Panc1 (cell line): ENCODE results near the gene CLDN5. TPM values are rescaled to one million over a fixed set of nuclear protein-coding genes. Genes with fewer than 3 reads are reported as not detected.

ENCODE experiments used
- ATAC-seq: fragments of 200-7000 bp; cut with Tn5 transposase; 2 replicates; pipeline ENCODE4 v1.9.1; 2020; ENCODE audit warnings: mild to moderate bottlenecking, moderate library complexity
- BruUV-seq: library from RNA; stranded (reverse); fragments of 400-500 nt; replicated peaks from 2 replicates; lab custom pipeline; 2021; lab: Mats Ljungman, UMichigan
- CTCF ChIA-PET: fragments of 300-600 bp; sonication (Branson Sonifier 250); formaldehyde crosslinking; loops from one replicate; lab custom pipeline; 2022; ENCODE audit warnings: antibody characterized with exemption; lab: Charles Lee
- POLR2A ChIA-PET: fragments of 300-600 bp; sonication (Branson Sonifier 250); formaldehyde crosslinking; loops from one replicate; lab custom pipeline; 2022; ENCODE audit warnings: antibody characterized with exemption; lab: Charles Lee
- DNase-seq: peaks from one replicate; pipeline ENCODE4 v3.0.0-alpha.2; 2010; ENCODE audit warnings: low read depth, low spot score
- H3K27ac ChIP-seq: 2 replicates; pipeline ENCODE4 v1.5.1; 2011; ENCODE audit warnings: mild to moderate bottlenecking, low read length, inconsistent platforms
- H3K27me3 ChIP-seq: fragments of 200-500 bp; sonication (Bioruptor generic); 2 replicates; pipeline ENCODE4 v1.6.0; 2014; ENCODE audit warnings: low read length, inconsistent platforms; ENCODE audit not compliant: control insufficient read depth, insufficient read depth
- H3K36me3 ChIP-seq: fragments of 200-500 bp; sonication (Bioruptor generic); 2 replicates; pipeline ENCODE4 v1.5.1; 2014; ENCODE audit warnings: inconsistent platforms, mild to moderate bottlenecking, low read length, moderate library complexity; ENCODE audit not compliant: control insufficient read depth, insufficient read depth
- H3K4me1 ChIP-seq: 2 replicates; pipeline ENCODE4 v1.5.1; 2011; ENCODE audit warnings: inconsistent platforms, mild to moderate bottlenecking, low read length, moderate library complexity; ENCODE audit not compliant: control insufficient read depth, insufficient read depth
- H3K4me3 ChIP-seq, 2 experiments: 2 replicates each; pipeline ENCODE4 v1.5.1; 2011 to 2012; ENCODE audit warnings: low read depth in 2 of 2, low read length in 2 of 2, mild to moderate bottlenecking in 2 of 2, inconsistent platforms in 1 of 2, moderate library complexity in 1 of 2
- H3K9me3 ChIP-seq: fragments of 200-500 bp; sonication (Bioruptor generic); 2 replicates; pipeline ENCODE4 v1.5.1; 2014; ENCODE audit warnings: low read depth, mild to moderate bottlenecking, inconsistent platforms, low read length, moderate library complexity; ENCODE audit not compliant: control insufficient read depth, insufficient read depth
- CTCF ChIP-seq: fragments of 450-650 bp; IDR thresholded peaks from 2 replicates; pipeline ENCODE4 v1.5.1; 2017; ENCODE audit warnings: mild to moderate bottlenecking
- POLR2AphosphoS5 ChIP-seq: IDR thresholded peaks from 2 replicates; pipeline ENCODE4 v1.6.1; 2012; ENCODE audit warnings: mild to moderate bottlenecking, low read depth, low read length, moderate library complexity
- REST ChIP-seq, 2 experiments: IDR thresholded peaks; 2 replicates each; pipeline ENCODE4 v1.6.1; 2011 to 2012; ENCODE audit warnings: low read depth in 2 of 2, control low read depth in 1 of 2, low read length in 1 of 2, mild to moderate bottlenecking in 1 of 2, moderate library complexity in 1 of 2; ENCODE audit not compliant: insufficient read depth in 1 of 2
- SIN3A ChIP-seq: IDR thresholded peaks from 2 replicates; pipeline ENCODE4 v1.6.1; 2012; ENCODE audit warnings: low read depth, mild to moderate bottlenecking, low read length, moderate library complexity, borderline replicate concordance; ENCODE audit not compliant: insufficient read depth
- TCF7L2 ChIP-seq: IDR thresholded peaks from 2 replicates; pipeline ENCODE4 v1.6.1; 2011; ENCODE audit warnings: mild to moderate bottlenecking, low read depth, low read length, inconsistent platforms
- in situ Hi-C: cut with HindIII; loops from 2 replicates; pipeline ENCODE4 v1.10.0; 2016; ENCODE audit warnings: low sequenced_read_pairs, low pct_unique_long_range_greater_than_20kb
- intact Hi-C: fragments of 100-400 bp; cut with micrococcal nuclease; formaldehyde crosslinking; loops from one replicate; pipeline ENCODE4 v1.10.0; 2022; ENCODE audit not compliant: unreplicated experiment
- total RNA-seq: library from RNA; stranded (reverse); gene quantifications from one replicate; pipeline ENCODE4 v1.2.1, GENCODE V29; 2021; ENCODE audit not compliant: unreplicated experiment

CLDN5 gene
- total RNA-seq, 1 experiment from 2014 or later: 0.18 TPM

DNA sequence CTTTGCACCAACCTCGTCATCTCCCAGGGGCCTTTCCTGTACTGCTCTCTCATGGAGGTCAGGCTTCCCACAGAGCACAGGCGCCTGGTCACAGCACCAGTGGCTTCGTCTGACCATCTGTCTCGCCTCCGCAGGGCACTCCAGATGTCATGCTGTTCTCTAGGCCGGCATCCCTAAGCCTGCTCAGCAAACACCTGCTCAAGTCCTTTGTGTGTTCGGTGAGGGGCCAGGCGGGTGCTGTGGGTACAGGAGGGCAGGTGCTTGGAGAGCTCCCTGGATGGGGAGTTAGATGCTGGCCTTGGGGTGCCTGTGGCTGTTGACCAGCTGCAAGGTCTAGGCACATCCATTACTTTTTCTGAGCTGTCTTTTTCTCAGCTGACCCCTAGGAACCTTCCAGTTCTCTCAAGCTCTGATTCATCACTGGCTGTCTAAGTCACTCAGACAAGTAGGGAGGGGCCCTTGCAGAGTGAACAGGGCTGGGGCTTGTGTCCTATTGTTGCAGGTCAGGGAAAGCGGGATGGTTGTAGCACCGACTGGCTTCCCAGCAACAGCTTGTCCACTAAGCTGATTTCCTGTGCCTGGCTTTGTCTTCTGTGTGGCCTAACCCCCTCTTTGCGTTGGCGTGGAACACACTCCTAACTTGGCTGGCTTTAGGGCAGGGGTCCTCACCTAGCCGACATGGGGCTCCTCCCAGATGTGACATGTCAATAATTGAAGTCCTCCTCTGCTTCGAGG, 9.2 kb downstream of the CLDN5 start:
- DNase-seq (no peak), ATAC-seq (no peak)
- Histone ChIP-seq H3K9me3 (no peaks in the 10 kb centered on the region), H3K27me3 (no peaks in the 10 kb centered on the region), H3K4me3 (no peak overlapping the region), H3K36me3 (no peaks in the 10 kb centered on the region), H3K27ac (no peak overlapping the region), H3K4me1 (no peaks in the 10 kb centered on the region)
- ChIA-PET CTCF (no interaction called here), POLR2A (no interaction called here)
- BruUV-seq: no TSS peak
- in situ Hi-C loops (no loop called here), intact Hi-C loops (no loop called here)
- no peak for TF ChIP-seq SIN3A
- no peak for TF ChIP-seq REST (IDR thresholded peaks at IDR 0.05; ENCODE audit: insufficient read depth in 1 of 2, low read depth in 2 of 2, low read length in 1 of 2)
- no peak for TF ChIP-seq POLR2AphosphoS5

DNA sequence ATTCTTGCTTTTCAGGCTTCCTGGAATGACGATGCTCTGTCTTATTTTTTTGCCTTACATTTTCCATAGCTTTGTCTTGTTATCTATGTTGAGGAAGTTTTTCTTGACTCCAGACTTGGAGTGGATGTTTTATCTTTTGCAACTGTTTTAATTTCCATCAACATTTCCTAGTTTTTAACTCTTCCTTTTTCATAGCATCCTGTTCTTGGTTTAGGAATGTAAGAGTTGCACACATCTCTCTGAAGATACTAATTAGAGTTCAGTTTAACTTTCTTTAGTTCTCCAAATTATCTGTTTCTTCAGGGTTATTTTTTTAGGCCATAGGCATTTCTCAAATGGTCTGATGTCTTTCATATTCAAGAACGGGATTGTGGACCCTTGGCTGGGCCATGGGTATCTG, 10.4 kb downstream of the CLDN5 start:
- no peaks in the 10 kb centered on the region for H3K9me3 ChIP-seq
- ATAC-seq (no peak), DNase-seq (no peak)
- no peaks in the 10 kb centered on the region; the same call in 1 of the 2 replicates for H3K36me3 ChIP-seq
- intact Hi-C loops: no loop called here
- no peak overlapping the region for H3K27ac ChIP-seq
- no peaks in the 10 kb centered on the region for H3K27me3 ChIP-seq
- TF ChIP-seq SIN3A (no peak), REST (IDR thresholded peaks at IDR 0.05; ENCODE audit: insufficient read depth in 1 of 2, low read depth in 2 of 2, low read length in 1 of 2) (no peak), TCF7L2 (no peak), POLR2AphosphoS5 (no peak), CTCF (no peak)
- POLR2A ChIA-PET: no interaction called here
- H3K4me1 ChIP-seq: no peaks in the 10 kb centered on the region
- in situ Hi-C loops: no loop called here
- H3K4me3 ChIP-seq: no peak overlapping the region
- CTCF ChIA-PET: no interaction called here
- no TSS peak for BruUV-seq
